ENCODE data around the gene RAMP2.
"Not testable (repeated sequence)": the region's sequence is repeated elsewhere in the genome, so short reads cannot be mapped to it uniquely, and the experiment has no call there.

RAMP2 gene, protein sequence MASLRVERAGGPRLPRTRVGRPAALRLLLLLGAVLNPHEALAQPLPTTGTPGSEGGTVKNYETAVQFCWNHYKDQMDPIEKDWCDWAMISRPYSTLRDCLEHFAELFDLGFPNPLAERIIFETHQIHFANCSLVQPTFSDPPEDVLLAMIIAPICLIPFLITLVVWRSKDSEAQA

DNA sequence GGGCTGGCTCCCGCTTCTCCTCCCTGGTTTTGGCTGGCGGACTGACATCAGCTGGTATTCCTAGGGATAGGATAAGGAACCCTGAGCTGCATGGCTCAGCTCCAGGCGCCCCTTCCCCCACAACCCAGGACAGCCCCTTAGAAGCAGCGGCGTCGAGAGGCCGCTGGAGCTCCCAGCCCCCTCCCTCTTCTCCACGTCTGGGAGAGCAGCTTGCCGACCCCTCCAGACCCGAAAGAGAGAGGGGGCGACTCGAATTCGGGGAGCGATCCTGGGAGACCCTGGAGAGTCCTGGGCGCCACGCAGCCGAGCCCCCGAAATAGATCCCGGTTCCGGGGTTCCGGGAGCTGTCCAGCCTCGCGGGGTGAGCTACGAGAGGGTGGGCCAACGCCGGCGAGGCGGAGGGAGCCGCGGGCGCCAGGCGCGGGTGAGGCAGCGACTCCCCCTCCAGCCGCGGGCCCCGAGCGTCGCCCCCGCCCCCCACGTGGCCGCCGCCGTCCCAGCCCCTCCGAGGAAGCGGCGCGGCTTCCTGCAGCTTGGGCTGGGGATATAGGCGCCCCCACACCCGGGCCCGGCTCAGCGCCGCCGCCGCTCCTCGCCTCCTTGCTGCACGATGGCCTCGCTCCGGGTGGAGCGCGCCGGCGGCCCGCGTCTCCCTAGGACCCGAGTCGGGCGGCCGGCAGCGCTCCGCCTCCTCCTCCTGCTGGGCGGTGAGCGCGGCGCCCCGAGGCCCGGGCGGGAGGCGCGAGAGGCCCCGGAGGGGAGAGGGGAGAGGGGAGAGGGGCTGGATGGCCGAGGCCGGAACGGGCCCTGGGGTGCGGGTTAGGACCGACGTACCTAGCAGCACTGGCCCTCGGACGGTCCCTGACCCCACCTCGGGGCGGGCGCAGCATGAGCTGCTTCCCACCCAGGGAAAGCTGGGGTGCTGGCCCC lies at the start of gene RAMP2:
TSS of gene RAMP2 (plus strand) at position 576 of the 930 bp plus-strand sequence. CDS start at position 611, 35 bp downstream.
- no peak for DNase-seq (ENCODE audit: low spot score)
- H3K27ac ChIP-seq: peak within 1 kb of the TSS; percentile 13 to 77
- peak within 1 kb of the TSS; percentile 70 for H3K4me3 ChIP-seq
- TF ChIP-seq, protein P1, sequence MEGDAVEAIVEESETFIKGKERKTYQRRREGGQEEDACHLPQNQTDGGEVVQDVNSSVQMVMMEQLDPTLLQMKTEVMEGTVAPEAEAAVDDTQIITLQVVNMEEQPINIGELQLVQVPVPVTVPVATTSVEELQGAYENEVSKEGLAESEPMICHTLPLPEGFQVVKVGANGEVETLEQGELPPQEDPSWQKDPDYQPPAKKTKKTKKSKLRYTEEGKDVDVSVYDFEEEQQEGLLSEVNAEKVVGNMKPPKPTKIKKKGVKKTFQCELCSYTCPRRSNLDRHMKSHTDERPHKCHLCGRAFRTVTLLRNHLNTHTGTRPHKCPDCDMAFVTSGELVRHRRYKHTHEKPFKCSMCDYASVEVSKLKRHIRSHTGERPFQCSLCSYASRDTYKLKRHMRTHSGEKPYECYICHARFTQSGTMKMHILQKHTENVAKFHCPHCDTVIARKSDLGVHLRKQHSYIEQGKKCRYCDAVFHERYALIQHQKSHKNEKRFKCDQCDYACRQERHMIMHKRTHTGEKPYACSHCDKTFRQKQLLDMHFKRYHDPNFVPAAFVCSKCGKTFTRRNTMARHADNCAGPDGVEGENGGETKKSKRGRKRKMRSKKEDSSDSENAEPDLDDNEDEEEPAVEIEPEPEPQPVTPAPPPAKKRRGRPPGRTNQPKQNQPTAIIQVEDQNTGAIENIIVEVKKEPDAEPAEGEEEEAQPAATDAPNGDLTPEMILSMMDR (IDR thresholded peaks at IDR 0.05): no peak

DNA sequence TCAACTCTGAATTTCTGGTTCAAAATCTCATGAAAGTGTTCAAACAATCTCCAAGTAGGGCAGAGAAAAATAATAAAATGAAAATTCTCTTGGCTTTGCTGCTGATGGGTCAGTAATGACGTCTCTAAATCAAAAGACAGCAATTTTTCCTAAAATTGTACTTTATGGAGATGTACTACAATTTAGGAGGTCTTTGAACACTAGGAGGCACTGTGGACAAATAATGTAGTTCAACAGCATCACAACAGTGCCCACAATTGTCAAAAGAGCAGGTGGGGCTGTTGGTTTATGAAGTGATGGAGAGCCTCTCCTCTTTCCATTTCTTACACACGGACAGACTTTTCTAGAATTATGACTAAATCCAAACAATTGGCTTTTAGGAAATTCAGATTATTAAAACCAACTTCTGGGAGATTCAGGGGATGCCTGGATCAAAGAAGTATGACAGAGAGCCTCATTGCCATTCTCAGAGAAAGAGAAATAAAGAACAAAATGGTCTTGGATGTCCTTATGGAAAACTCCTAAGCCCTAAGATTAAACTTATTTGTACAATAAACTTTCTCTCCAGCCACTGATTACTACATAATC lies 39.9 kb upstream of the RAMP2 start:
- DNase-seq (ENCODE audit: low spot score): no peak
- Histone ChIP-seq H3K27ac (no peak overlapping the region), H3K4me3 (no peak overlapping the region)
- TF ChIP-seq, protein P1 (IDR thresholded peaks at IDR 0.05): peak; percentile 33

DNA sequence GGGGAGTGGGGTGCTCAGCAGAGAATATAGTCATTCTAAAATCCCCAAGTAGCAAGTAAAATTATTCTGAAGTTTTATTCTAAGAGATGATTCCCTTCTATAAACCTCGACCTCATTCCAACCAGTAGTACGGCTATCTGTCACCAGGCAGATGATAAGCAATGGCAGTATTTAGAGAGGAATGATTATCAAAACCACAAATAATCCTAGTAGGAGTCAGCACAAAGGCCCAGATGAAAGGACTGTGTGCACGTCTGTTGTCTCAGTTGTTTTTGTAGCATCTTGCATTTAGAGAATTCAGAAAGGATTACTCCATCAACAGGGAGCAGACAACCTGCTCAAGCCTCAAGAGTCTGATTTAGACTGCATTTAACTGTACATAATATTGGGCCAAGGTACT lies 37.4 kb upstream of the RAMP2 start:
- Histone ChIP-seq H3K4me3 (no peak overlapping the region), H3K27ac (no peak overlapping the region)
- no peak for DNase-seq (ENCODE audit: low spot score)
- TF ChIP-seq, protein P1 (IDR thresholded peaks at IDR 0.05): no peak

DNA sequence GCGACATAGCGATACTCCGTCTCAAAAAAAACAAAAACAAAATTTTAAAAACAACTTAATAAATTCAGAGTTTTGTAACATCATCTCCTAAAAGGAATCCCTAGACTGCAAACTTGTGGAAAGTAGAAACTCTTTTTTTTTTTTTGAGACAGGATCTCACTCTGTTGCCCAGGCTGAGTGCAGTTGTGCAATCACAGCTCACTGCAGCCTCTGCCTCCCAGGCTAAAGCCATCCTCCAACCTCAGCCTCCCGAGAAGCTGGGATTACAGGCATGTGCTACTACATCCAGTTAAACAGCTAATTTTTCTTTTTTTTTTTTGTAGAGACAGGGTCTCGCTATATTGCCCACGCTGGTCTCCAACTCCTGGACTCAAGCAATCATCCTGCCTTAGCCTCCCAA lies 35.9 kb upstream of the RAMP2 start:
- no peak for DNase-seq (ENCODE audit: low spot score)
- TF ChIP-seq, protein P1 (IDR thresholded peaks at IDR 0.05): no peak

DNA sequence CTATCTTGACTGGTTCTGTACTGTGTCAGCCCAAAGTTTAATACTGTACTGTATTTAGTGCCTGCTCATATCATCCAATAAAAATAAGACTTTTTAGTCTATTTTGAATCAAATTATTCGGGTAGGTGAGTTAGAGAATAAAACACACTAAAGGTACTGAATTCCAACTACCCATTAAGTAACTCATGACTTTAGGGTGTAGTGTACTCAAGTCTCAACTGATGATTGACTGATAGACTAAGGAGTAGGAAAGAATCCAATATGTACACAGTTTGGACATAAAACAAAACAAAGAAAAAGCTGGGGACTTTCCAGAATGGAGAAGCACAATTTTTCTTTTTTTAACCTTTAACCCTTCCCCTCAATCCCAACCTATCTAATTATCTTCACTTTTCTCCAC lies 20.3 kb upstream of the RAMP2 start:
- H3K4me3 ChIP-seq: no peak overlapping the region
- TF ChIP-seq, protein P1 (IDR thresholded peaks at IDR 0.05): no peak
- no peak for DNase-seq (ENCODE audit: low spot score)
- no peak overlapping the region for H3K27ac ChIP-seq

More for the DNA sequence above, 35.9 kb upstream of the RAMP2 start:
- Histone ChIP-seq H3K4me3 (no peak overlapping the region), H3K27ac (no peak overlapping the region)

DNA sequence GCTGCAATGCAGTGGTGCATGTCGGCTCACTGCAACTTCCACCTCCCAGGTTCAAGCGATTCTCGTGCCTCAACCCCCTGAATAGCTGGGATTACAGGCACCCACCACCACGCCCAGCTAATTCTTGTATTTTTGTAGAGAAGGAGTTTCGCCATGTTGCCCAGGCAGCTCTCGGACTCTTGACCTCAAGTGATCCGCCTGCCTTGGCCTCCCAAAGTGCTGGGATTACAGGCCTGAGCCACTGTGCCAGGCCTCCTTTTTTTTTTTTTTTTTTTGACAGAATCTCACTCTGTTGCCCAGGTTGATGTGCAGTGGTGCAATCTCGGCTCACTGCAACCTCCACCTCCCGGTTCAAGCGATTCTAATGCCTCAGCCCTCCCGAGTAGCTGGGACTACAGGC lies 18.1 kb upstream of the RAMP2 start:
- H3K27ac ChIP-seq; DNase-seq (ENCODE audit: low spot score); H3K4me3 ChIP-seq: not testable (repeated sequence)

DNA sequence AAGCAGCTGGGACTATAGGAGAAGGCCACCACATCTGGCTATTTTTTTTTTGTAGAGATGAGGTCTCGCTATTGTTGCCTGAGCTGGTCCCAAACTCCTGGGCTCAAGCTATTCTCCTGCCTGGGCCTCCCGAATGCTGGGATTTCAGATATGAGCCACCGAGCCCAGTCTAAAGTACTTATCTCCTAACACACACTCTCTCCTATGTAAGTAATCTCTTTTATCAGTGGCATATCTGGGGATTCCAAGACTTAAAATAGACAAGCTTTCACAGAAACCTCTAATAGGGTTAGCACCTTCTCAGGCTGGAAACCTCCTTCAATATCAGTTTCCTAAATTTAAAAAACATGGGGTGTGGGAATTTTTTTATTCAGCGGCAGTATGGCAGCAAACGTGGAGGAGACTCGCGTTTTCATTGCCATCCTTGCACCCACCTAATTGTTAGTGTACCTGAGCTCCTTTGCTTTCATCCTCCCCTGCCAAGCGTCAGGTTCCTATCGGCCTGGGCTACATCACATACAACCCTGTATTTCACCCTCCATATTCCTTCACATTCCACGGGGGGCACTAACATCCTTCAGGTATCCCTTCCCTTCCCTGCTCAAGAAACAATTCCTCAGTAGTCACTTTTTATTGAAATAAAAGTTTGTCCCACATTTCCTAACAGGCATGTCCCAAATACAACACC lies 17.3 kb upstream of the RAMP2 start:
- no peak for DNase-seq (ENCODE audit: low spot score)
- Histone ChIP-seq H3K27ac (peak overlapping the region; percentile 92 to 98), H3K4me3 (peak overlapping the region; percentile 96)
- TF ChIP-seq, protein P1 (IDR thresholded peaks at IDR 0.05): no peak
